ENCODE data around the gene CPNE7. TPM values are rescaled to one million over a fixed set of nuclear protein-coding genes. Genes with fewer than 3 reads are reported as not detected.
"Not testable (repeated sequence)": the region's sequence is repeated elsewhere in the genome, so short reads cannot be mapped to it uniquely, and the experiment has no call there.

Gene CPNE7
- total and polyA plus RNA-seq, 2 donors: 9.6 to 12.8 TPM

- H3K4me1 ChIP-seq (ENCODE audit: control insufficient read depth in 2 of 2, insufficient read depth in 2 of 2, low read length in 2 of 2); DNase-seq (ENCODE audit: low read depth in 6 of 9, low spot score in 9 of 9); H3K4me3 ChIP-seq (ENCODE audit: low read length in 2 of 2); H3K27me3 ChIP-seq (ENCODE audit: control insufficient read depth in 2 of 2, insufficient read depth in 1 of 2, low read length in 1 of 2); H3K27ac ChIP-seq (ENCODE audit: low read depth in 1 of 2, low read length in 1 of 2); H3K36me3 ChIP-seq (ENCODE audit: control insufficient read depth in 2 of 2, insufficient read depth in 2 of 2, low read length in 1 of 2): not testable (repeated sequence)
- peaks cover 0 to 25% of the 10 kb centered on the region in 2 donors for H3K9me3 ChIP-seq (ENCODE audit: control insufficient read depth in 2 of 2, insufficient read depth in 1 of 2, low read length in 1 of 2)
- WGBS: 77% methylated on average over 2 of the region's 2 CpGs
Measured at GRCh38 chr16:89634463-89635385, 59.2 kb downstream of the CPNE7 start.

GRCh38 chr16:89636663-89637062 lies 61.1 kb downstream of the CPNE7 start:
- Histone ChIP-seq H3K4me1 (ENCODE audit: control insufficient read depth in 2 of 2, insufficient read depth in 2 of 2, low read length in 2 of 2) (peaks cover 0 to 5% of the 10 kb centered on the region in 2 donors), H3K27me3 (ENCODE audit: control insufficient read depth in 2 of 2, insufficient read depth in 1 of 2, low read length in 1 of 2) (peaks cover 0 to 7% of the 10 kb centered on the region in 2 donors), H3K36me3 (ENCODE audit: control insufficient read depth in 2 of 2, insufficient read depth in 2 of 2, low read length in 1 of 2) (no peaks in the 10 kb centered on the region), H3K9me3 (ENCODE audit: control insufficient read depth in 2 of 2, insufficient read depth in 1 of 2, low read length in 1 of 2) (peaks cover 0 to 19% of the 10 kb centered on the region in 2 donors), H3K27ac (ENCODE audit: low read depth in 1 of 2, low read length in 1 of 2) (no peak overlapping the region), H3K4me3 (ENCODE audit: low read length in 2 of 2) (no peak overlapping the region)
- DNase-seq (ENCODE audit: low read depth in 6 of 9, low spot score in 9 of 9): no peak
- 92% methylated on average over 12 of the region's 12 CpGs for WGBS

GRCh38 chr16:89637379-89637778 lies 61.8 kb downstream of the CPNE7 start:
- whole genome bisulfite sequencing: 91% methylated on average over 10 of the region's 10 CpGs
- H3K27me3 ChIP-seq (ENCODE audit: control insufficient read depth in 2 of 2, insufficient read depth in 1 of 2, low read length in 1 of 2): peaks cover 0 to 4% of the 10 kb centered on the region in 2 donors
- no peak for DNase-seq (ENCODE audit: low read depth in 6 of 9, low spot score in 9 of 9)
- H3K36me3 ChIP-seq (ENCODE audit: control insufficient read depth in 2 of 2, insufficient read depth in 2 of 2, low read length in 1 of 2): no peaks in the 10 kb centered on the region
- H3K4me3 ChIP-seq (ENCODE audit: low read length in 2 of 2): no peak overlapping the region
- no peak overlapping the region for H3K27ac ChIP-seq (ENCODE audit: low read depth in 1 of 2, low read length in 1 of 2)
- H3K4me1 ChIP-seq (ENCODE audit: control insufficient read depth in 2 of 2, insufficient read depth in 2 of 2, low read length in 2 of 2): peaks cover 0 to 5% of the 10 kb centered on the region in 2 donors
- H3K9me3 ChIP-seq (ENCODE audit: control insufficient read depth in 2 of 2, insufficient read depth in 1 of 2, low read length in 1 of 2): peaks cover 0 to 19% of the 10 kb centered on the region in 2 donors

DNA sequence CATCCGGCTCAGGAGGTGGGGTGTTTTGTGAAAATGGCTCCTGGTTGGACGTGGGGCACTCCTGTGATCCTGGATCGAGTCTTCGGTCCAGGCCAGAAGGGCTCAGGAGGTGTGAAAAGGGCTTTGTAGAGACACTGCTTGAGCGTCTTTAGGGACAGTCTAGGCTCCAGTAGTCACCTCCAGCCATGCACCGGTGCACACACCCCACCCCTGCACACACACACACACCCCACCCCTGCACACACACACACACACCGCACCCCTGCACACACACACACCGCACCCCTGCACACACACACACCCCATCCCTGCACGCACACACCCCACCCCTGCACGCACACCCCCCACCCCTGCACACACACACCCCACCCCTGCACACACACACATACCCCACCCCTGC lies 62.9 kb downstream of the CPNE7 start:
- Histone ChIP-seq H3K4me1 (ENCODE audit: control insufficient read depth in 2 of 2, insufficient read depth in 2 of 2, low read length in 2 of 2) (peaks cover 0 to 5% of the 10 kb centered on the region in 2 donors), H3K9me3 (ENCODE audit: control insufficient read depth in 2 of 2, insufficient read depth in 1 of 2, low read length in 1 of 2) (peaks cover 0 to 19% of the 10 kb centered on the region in 2 donors), H3K27ac (ENCODE audit: low read depth in 1 of 2, low read length in 1 of 2) (no peak overlapping the region), H3K27me3 (ENCODE audit: control insufficient read depth in 2 of 2, insufficient read depth in 1 of 2, low read length in 1 of 2) (no peaks in the 10 kb centered on the region), H3K36me3 (ENCODE audit: control insufficient read depth in 2 of 2, insufficient read depth in 2 of 2, low read length in 1 of 2) (no peaks in the 10 kb centered on the region), H3K4me3 (ENCODE audit: low read length in 2 of 2) (no peak overlapping the region)
- no peak for DNase-seq (ENCODE audit: low read depth in 6 of 9, low spot score in 9 of 9)
- whole genome bisulfite sequencing: 92% methylated on average over 10 of the region's 10 CpGs

DNA sequence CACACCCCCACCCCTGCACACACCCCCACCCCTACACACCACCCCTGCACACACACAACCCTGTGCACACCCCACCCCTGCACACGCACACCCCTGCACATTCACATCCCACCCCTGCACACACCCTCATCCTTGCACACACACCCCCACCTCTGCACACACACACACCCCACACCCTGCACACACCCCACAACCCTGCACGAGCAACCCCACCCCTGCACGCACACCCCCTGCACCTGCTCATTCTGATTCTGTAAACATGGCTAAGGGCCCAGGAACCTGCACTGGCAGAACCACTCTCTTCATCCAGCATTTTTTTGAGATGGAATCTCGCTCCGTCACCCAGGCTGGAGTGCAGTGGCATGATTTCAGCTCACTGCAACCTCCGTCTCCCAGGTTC lies 63.8 kb downstream of the CPNE7 start:
- 93% methylated on average over 6 of the region's 6 CpGs for WGBS
- Histone ChIP-seq H3K27ac (ENCODE audit: low read depth in 1 of 2, low read length in 1 of 2) (no peak overlapping the region), H3K27me3 (ENCODE audit: control insufficient read depth in 2 of 2, insufficient read depth in 1 of 2, low read length in 1 of 2) (no peaks in the 10 kb centered on the region), H3K36me3 (ENCODE audit: control insufficient read depth in 2 of 2, insufficient read depth in 2 of 2, low read length in 1 of 2) (peaks cover 2% of the 10 kb centered on the region in 2 donors), H3K9me3 (ENCODE audit: control insufficient read depth in 2 of 2, insufficient read depth in 1 of 2, low read length in 1 of 2) (peaks cover 0 to 16% of the 10 kb centered on the region in 2 donors), H3K4me3 (ENCODE audit: low read length in 2 of 2) (no peak overlapping the region), H3K4me1 (ENCODE audit: control insufficient read depth in 2 of 2, insufficient read depth in 2 of 2, low read length in 2 of 2) (peaks cover 0 to 5% of the 10 kb centered on the region in 2 donors)
- no peak for DNase-seq (ENCODE audit: low read depth in 6 of 9, low spot score in 9 of 9)

- Histone ChIP-seq H3K36me3 (ENCODE audit: control insufficient read depth in 2 of 2, insufficient read depth in 2 of 2, low read length in 1 of 2) (peaks cover 24 to 25% of the 10 kb centered on the region in 2 donors), H3K27ac (ENCODE audit: low read depth in 1 of 2, low read length in 1 of 2) (no peak overlapping the region), H3K4me1 (ENCODE audit: control insufficient read depth in 2 of 2, insufficient read depth in 2 of 2, low read length in 2 of 2) (peaks cover 0 to 5% of the 10 kb centered on the region in 2 donors), H3K9me3 (ENCODE audit: control insufficient read depth in 2 of 2, insufficient read depth in 1 of 2, low read length in 1 of 2) (peaks cover 0 to 7% of the 10 kb centered on the region in 2 donors), H3K27me3 (ENCODE audit: control insufficient read depth in 2 of 2, insufficient read depth in 1 of 2, low read length in 1 of 2) (no peaks in the 10 kb centered on the region), H3K4me3 (ENCODE audit: low read length in 2 of 2) (no peak overlapping the region)
- no peak for DNase-seq (ENCODE audit: low read depth in 6 of 9, low spot score in 9 of 9)
- 65% methylated on average over 14 of the region's 14 CpGs for WGBS
Measured at GRCh38 chr16:89641458-89642119, 66.0 kb downstream of the CPNE7 start.

GRCh38 chr16:89642574-89642973 lies 67.0 kb downstream of the CPNE7 start:
- Histone ChIP-seq H3K4me1 (ENCODE audit: control insufficient read depth in 2 of 2, insufficient read depth in 2 of 2, low read length in 2 of 2) (peaks cover 0 to 5% of the 10 kb centered on the region in 2 donors), H3K27me3 (ENCODE audit: control insufficient read depth in 2 of 2, insufficient read depth in 1 of 2, low read length in 1 of 2) (no peaks in the 10 kb centered on the region), H3K9me3 (ENCODE audit: control insufficient read depth in 2 of 2, insufficient read depth in 1 of 2, low read length in 1 of 2) (peaks cover 0 to 9% of the 10 kb centered on the region in 2 donors), H3K27ac (ENCODE audit: low read depth in 1 of 2, low read length in 1 of 2) (no peak overlapping the region), H3K36me3 (ENCODE audit: control insufficient read depth in 2 of 2, insufficient read depth in 2 of 2, low read length in 1 of 2) (peaks cover 34% of the 10 kb centered on the region in 2 donors), H3K4me3 (ENCODE audit: low read length in 2 of 2) (no peak overlapping the region)
- 93% methylated on average over 13 of the region's 13 CpGs for WGBS
- no peak for DNase-seq (ENCODE audit: low read depth in 6 of 9, low spot score in 9 of 9)

DNA sequence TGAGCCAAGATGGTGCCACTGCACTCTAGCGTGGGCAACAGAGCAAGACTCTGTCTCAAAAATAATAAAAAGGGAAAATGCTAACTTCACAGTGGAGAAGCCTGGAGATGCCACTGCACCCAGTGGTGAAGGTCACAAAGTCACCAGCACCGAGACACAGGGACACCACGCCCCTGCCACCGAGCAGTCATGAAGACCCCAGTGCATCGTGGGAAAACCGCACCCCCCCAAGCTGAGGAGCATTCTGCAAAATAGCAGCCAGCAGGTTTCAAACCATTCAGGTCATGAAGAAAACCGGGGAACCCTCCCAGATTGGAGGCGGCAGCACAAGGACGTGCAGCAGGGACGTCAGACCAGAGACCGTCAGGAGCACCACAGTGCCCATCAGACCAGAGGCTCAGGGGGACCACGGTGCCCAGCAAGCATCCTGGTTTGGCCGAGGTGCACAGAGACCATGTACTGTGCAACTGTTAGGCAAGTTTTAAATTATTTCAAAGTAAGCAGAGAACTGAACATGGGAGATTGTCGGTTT lies 68.3 kb downstream of the CPNE7 start:
- Histone ChIP-seq H3K27me3 (ENCODE audit: control insufficient read depth in 2 of 2, insufficient read depth in 1 of 2, low read length in 1 of 2) (no peaks in the 10 kb centered on the region), H3K4me1 (ENCODE audit: control insufficient read depth in 2 of 2, insufficient read depth in 2 of 2, low read length in 2 of 2) (peaks cover 0 to 5% of the 10 kb centered on the region in 2 donors), H3K27ac (ENCODE audit: low read depth in 1 of 2, low read length in 1 of 2) (no peak overlapping the region), H3K9me3 (ENCODE audit: control insufficient read depth in 2 of 2, insufficient read depth in 1 of 2, low read length in 1 of 2) (peaks cover 0 to 6% of the 10 kb centered on the region in 2 donors), H3K4me3 (ENCODE audit: low read length in 2 of 2) (no peak overlapping the region), H3K36me3 (ENCODE audit: control insufficient read depth in 2 of 2, insufficient read depth in 2 of 2, low read length in 1 of 2) (peaks cover 38 to 39% of the 10 kb centered on the region in 2 donors)
- 95% methylated on average over 14 of the region's 14 CpGs for WGBS
- DNase-seq (ENCODE audit: low read depth in 6 of 9, low spot score in 9 of 9): no peak

- no peaks in the 10 kb centered on the region for H3K27me3 ChIP-seq (ENCODE audit: control insufficient read depth in 2 of 2, insufficient read depth in 1 of 2, low read length in 1 of 2)
- peaks cover 43 to 50% of the 10 kb centered on the region in 2 donors for H3K36me3 ChIP-seq (ENCODE audit: control insufficient read depth in 2 of 2, insufficient read depth in 2 of 2, low read length in 1 of 2)
- H3K4me3 ChIP-seq (ENCODE audit: low read length in 2 of 2): no peak overlapping the region
- H3K4me1 ChIP-seq (ENCODE audit: control insufficient read depth in 2 of 2, insufficient read depth in 2 of 2, low read length in 2 of 2): peaks cover 0 to 5% of the 10 kb centered on the region in 2 donors
- H3K27ac ChIP-seq (ENCODE audit: low read depth in 1 of 2, low read length in 1 of 2): no peak overlapping the region
- WGBS: 96% methylated on average over 11 of the region's 11 CpGs
- peaks cover 0 to 6% of the 10 kb centered on the region in 2 donors for H3K9me3 ChIP-seq (ENCODE audit: control insufficient read depth in 2 of 2, insufficient read depth in 1 of 2, low read length in 1 of 2)
- DNase-seq (ENCODE audit: low read depth in 6 of 9, low spot score in 9 of 9): no peak
Measured at GRCh38 chr16:89645122-89645521, 69.6 kb downstream of the CPNE7 start.
